Tongue (tissue), 2 donors: ENCODE results near the gene PDYN. TPM values are rescaled to one million over a fixed set of nuclear protein-coding genes. Genes with fewer than 3 reads are reported as not detected.
A peak's percentile ranks its signal among the peaks of the same experiment; 100 is the strongest.
"Not testable (repeated sequence)": the region's sequence is repeated elsewhere in the genome, so short reads cannot be mapped to it uniquely, and the experiment has no call there.

Experiments used
- DNase-seq: peaks from one replicate; pipeline ENCODE4 v3.0.0-alpha.2; 2015
- total RNA-seq: library from RNA; depleted of rRNA; stranded (reverse); fragments of >200 nt; gene quantifications from one replicate; pipeline ENCODE4 v1.2.3, GENCODE V29; 2014

Gene PDYN
- total RNA-seq, result not detected

DNA sequence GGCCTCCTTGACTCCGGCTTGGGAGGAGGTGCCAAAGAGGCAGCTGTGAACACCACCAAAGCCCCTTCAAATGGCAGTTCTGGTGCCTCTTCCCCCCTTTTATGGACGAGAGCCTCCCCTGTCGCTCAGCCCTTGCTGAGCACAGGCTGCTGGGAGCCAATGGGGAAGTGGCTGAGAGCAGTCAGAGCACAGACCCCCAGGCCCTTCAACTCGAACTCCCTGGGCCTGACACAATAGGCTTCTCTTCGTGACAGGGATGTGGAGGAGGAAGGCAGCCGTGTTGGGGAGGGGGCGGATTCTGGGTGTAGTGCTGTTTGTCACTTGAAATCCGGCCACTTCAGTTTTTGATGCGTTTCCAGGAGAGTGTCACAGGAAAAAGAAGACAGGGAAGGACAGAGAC lies at the start of gene PDYN:
TSS of gene PDYN (minus strand) at position 73 of the 400 bp plus-strand sequence. CDS start 10,974 bp downstream, outside the sequence.
- DNase-seq, result no peak

DNA sequence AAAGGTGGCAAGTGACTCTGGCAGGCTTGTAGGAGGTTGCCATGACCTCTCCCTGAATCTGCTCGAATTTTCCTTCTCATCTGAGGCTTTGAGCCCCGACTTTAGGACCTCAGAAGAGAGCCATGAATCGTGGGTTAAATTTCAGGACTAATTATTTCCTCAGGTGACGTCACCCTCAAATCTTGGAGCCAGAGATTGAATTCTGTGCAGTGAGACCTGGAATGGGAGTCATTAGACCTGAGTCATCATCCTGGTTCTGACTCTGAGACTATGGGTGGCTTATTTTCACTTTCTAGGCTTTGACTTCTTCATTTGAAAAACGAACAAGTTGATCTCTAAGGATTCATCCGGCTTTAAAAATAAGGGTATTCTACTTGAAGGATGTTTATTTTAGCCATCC lies 48.5 kb upstream of the PDYN start:
- DNase-seq, result no peak

DNA sequence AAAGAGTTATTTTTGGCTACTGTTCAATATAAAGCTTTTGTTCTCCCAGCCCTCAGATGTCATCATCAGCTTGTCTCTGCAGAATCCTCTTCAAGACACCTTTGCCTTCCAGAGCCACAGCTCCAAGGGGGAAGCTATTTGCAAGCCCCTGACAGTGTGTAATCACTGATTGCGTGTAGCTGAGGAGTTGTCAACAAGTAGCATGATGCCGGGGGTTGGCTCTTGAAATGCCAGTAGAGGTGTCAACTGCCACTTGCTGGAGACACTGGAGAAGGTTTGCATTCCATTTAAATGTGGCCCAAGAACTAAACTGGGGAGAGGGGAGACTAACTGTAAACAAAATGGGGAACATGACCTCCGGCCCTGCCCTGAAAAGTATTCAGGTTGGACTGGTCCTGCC lies 44.3 kb upstream of the PDYN start:
- DNase-seq, result no peak

DNA sequence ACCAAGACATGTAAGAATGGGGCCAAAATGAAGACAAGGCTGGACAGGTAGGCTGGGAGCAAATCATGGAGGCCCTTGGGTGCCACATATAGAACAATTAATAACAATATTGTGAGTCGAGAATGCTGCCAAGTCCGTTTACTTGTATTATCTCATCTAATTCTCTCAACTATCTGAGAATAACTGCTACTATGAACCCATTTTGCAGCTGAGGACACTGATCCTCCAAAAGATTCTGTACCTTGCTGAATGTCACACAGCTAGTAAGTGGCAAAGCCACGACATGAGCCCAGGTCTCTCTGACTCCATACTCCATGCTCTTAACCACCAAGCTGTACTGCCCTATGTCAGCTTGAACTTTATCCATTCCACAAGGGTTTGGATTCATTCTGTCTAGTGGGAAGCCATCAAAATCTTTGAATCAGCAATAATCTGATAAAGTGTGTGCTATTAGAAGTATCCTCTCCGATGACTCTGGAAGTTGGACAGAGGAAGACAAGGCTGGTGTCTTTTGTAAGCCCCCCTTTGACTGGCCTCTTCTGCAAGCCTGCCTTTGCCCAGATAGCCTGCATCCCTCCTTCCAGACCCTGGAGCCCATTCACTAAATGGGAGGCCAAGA lies 43.5 kb upstream of the PDYN start:
- no peak for DNase-seq

DNA sequence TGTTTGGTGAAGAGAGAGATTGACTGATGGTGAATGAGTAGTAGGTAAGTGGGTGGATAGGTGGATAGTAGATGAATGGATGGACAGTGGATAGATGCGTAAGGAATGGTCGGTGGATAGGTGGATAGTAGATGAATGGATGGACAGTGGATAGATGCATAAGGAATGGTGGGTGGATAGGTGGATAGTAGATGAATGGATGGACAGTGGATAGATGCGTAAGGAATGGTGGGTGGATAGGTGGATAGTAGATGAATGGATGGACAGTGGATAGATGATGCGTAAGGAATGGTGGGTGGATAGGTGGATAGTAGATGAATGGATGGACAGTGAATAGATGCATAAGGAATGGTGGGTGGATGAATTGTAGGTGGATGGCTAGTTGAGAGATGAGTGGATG lies 42.5 kb upstream of the PDYN start:
- not testable (repeated sequence) for DNase-seq

DNA sequence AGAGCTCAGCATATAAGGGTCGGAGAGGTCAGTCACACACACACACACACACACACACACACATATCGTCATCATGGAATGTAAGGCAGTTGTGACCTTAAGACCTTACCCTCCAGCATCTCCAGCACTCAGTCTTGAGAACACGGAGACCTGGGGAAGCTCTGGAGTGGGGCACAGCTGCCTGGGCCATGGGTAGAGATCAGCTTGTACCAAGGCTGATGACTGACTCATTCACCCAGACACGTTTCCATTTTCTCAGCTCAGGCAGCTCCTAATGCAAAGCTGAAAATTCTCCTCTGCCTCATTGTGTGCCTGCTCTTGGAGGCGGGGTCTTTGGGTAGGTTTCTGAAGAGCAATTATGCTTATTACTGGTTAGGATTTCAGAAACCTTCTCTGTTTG lies 38.3 kb upstream of the PDYN start:
- no peak for DNase-seq

DNA sequence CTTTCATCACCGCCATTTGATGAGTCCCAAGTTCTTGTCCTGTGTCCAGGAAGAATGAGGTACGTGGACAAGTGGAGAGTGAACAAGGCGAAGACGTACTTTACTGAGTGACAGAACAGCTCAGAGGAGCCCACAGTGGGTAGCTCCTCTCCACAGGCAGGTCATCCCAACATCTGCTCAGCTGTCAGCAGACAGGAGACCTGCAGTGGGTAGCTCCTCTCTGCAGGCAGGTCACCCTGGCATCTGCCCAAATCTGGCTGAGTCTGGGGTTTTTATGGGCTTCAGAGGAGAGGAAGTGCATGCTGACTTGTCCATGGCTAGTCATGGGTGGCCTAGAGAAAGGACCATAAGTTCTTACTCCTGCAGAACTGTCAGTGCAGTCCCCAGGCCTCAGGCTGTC lies 32.7 kb upstream of the PDYN start:
- DNase-seq, result no peak

DNA sequence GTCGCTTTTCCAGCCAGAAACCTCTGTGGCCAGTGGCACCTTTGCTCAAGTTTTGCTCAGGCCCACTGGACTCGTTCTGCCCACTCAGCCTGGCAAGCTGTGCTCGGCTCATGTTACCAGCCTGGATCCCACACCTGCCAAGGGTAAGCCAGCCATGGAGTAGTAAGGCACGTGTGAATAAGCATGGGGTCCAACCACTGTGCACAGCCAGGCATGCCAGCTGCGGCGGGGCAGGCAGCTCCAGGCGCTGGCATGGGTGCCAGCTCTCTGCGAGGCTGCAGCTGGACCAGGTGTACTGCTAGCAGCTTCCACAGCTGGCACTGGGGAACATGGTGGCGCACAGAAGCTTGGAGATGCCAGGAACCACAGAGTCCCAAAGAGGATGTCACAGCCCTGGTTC lies 32.1 kb upstream of the PDYN start:
- no peak for DNase-seq

DNA sequence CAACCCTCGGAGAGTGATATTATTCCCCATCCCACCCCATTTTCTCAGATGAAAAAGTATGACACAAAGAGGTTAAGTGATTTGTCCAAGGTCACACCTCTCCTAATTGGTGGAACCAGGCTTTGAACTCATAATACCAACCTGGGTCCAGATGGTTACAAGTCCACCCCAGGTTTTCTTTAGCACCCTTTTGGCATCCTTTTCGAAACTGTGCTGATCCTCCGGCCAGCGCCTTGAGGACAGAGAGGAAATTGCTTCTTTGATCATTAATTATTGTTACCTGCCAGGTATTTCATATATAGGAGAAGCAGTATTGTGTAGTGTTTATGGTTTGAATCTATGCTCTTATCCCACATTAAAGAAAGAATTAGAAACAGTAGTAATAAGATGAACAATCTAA lies 29.3 kb upstream of the PDYN start:
- DNase-seq, result no peak

DNA sequence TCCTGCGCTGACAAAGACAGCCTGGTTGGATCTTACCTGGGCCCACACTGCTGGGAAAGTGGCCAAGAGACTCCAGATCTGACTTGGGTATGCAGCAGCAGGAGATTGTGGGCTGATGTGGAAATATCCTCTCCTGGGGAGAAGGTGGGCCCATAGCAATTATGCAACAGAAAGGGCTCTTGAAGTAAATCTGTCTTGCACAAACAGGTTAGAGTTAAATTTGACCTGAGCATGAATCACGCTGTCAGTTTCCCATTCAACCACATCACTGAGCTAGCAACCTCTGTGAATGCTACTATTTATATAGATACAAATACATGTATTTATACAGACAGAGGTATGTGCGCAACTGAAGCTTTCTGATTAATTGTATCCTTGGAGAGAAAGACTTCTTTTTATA lies 28.3 kb upstream of the PDYN start:
- no peak for DNase-seq

DNA sequence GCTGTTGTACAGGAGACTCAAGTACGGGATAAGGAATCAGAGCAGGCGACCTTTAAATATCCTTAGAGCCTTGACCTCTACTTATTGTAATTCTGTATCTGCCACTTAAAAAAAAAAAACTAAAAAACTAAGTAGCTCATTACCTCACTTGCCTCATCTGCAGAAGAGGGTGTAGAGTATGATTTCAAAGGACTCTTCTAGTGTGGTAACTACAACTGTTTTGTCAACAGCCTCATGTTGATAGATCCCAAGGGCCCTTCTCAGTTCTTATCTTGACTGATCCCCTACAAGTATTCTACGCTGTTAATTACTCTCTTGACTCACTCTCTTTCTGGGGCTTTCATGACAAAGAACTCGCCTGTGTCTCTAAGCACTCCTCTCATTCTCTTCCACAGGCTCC lies 16.7 kb upstream of the PDYN start:
- no peak for DNase-seq

DNA sequence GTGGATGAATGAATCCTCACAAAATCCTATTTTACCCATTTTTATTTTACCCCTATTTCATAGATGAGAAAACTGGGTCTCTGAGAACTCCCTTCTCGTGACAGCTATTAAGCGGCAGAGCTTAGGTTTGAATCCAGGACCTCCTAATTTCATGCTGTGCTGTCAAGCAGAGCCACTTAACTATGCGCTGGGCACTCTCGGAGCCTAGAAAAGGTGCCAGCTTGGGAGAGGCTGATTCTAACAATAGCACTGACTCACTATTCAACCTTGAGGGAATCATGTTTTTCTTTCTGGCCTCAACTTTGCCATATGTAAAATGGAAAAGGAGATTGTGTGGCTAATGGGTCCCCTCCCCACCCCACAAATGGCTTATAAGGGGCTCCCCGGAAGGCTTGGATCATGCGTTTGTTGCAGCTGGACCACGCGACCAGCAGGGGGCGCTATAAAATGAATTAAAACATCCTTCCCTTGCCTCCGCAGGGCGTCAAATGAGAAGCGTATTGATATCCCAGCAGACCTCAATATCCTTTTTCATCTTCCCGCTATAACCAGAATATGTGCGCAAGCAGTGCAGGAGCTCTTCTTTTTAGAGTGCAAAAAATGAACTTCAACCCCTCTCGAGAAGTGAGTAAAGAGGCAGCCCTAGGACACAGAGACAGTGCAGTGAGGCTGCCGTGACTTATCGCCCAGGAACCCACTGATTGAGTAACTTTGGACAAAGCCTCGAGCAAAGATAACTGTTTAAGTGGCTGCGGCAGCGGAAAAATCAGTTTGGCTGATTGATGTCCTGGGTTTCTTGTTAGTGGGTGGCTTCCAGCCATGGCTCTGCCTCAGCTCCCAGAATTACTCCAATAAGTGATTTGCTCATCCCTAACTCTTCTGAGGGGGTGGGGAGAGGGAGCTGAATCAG lies 12.8 kb upstream of the PDYN start:
- peak; percentile 49 for DNase-seq

DNA sequence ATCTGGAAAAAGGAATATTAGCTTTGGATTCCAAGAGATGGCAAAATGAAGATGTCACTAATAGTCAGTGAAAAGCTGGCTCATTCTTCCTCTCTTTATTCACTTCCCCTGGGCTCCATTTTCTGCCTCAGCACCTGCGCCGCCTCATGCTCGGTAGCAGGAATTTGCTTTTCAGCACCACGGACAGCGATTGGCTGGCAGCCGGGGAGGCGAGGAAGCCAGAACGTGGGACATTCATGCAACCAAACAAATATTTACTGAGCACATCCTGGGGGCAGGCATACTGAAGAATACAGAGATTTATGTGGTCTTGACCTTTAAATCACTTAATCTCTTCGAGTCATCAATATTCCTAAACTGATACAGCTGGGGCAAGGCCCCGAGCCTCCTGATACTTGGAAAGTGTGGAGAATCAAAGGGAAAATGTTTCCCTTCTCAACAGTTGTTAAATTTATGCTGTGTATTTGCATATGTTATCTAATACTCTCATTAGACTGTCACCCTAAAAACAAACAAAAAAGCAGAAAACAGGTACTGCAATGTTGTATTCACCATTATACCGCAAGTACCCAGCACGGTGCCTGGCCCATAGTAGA lies 12.1 kb upstream of the PDYN start:
- peak; percentile 88 for DNase-seq

DNA sequence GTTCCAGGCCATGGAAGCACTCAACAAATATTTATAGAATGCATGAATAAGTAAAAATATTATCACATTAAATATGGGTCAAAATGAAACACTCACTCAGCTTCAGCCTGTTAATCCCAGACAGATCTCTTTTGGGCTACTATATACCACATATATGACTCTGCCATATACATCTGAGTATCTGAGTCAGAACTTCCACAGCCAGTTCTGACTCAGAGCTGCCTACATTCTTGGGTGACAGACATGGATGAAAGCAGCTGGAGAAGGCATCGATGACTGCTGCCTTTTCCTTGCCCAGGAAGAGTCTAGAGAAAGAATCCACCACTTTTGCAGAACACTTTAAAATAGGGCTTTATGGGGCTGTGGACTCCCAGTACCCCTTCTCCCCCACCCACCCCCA lies 11.5 kb upstream of the PDYN start:
- DNase-seq, result no peak

DNA sequence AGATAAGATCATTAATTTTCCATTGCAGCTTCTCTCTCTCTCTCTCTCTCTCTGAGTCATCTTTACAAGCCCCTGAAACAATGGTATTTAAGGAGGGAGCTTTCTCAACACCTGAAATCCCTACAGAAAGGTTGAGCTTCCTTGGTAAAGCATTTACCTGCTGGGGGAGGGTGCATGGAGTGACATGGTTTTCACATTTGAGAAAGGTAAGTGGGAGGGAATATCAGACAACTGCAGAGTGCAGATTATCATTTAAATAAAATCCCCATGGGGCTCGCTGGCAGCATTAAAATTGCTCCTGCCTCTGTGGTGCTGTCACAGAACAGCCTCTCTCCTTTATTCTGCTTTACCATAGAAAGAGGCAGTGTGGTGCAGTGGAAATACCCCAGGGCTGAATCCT lies 10.3 kb upstream of the PDYN start:
- DNase-seq, result no peak

DNA sequence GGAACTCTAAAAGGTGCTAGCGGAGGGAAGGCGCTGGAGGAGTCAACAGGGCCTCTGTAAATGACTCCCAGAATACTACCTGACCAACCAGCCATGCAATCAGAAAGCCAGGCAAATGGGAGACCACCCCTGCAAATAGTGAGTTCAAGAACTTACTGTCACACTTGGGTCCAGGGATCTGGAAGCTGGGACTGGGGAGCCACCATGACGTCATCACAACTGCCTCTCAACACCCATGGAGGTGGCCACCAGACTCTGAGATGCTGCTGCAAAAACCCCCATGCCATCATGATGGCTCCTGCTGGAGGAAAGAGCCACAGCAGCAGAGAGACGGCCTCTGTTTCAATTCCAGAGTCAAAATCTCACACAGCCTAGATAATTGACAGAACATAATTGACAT lies 8.5 kb upstream of the PDYN start:
- no peak for DNase-seq

DNA sequence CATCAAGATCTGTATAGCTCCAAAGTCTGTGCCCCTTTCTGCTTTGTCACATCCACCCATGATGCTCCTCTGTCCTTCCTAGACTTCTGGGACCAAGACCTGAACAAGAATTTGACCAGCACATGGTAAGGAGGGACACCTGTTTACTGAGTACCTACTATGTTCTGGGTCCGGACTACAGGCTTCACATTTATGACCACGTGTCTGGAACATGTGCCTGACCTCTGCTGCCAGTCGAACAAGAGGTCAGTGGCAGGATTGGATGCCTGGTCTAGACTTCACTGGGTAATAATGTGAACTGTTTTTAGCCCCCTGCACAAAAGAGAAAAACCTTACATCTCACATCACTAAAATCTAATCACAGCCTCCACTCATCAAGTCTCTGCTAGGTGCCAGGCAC lies 7.3 kb upstream of the PDYN start:
- no peak for DNase-seq

DNA sequence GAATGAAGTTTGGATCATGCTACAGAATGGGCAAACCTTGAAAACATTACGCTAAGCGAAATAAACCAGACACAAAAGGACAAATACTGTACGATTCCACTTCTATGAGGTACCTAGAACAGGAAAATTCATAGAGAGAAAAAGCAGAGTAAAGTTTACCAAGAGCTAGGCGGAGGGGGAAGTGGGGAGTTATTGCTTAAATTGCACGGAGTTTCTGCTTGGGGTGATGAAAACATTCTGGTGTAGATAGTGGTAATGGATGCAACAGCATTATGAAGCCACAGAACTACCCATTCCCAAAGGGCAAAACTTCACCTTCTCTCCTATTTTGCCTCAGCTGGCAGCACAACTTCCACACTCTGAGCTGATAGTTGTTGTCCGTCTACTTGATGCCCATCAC lies 6.4 kb upstream of the PDYN start:
- DNase-seq, result no peak

DNA sequence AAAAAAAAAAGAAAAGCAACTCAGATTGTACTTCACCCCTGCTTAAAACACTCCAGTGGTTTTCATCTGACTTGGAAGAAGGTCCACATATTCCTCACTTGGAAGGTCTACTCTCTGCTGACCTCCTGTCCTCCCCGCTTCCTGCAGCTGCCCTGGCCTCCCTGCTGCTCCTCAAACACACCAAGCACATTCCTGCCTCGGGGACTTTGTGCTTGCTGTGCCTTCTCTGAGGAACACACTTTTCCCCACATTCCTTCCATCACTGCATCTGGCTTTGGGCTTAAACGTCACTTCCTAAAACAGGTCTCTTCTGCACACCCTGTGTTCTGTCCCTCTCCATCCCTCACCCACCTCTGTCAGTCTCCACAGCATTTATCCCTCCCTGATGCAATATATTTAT lies 4.9 kb upstream of the PDYN start:
- DNase-seq, result no peak

DNA sequence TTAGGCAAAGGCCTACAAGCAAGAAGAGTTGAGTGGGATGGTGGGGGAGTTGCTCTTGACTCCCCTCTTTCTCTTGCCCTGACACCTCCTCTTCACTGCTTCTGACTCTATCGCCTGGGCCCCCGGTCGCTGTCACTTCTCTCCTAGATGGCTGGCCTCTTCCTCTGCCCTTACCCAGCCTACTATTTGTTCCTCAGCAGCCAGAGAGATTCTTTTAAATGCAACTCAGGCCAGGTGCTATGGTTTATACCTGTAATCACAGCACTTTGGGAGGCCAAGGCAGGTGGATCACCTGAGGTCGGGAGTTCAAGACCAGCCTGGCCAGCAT lies 4.3 kb upstream of the PDYN start:
- no peak for DNase-seq

DNA sequence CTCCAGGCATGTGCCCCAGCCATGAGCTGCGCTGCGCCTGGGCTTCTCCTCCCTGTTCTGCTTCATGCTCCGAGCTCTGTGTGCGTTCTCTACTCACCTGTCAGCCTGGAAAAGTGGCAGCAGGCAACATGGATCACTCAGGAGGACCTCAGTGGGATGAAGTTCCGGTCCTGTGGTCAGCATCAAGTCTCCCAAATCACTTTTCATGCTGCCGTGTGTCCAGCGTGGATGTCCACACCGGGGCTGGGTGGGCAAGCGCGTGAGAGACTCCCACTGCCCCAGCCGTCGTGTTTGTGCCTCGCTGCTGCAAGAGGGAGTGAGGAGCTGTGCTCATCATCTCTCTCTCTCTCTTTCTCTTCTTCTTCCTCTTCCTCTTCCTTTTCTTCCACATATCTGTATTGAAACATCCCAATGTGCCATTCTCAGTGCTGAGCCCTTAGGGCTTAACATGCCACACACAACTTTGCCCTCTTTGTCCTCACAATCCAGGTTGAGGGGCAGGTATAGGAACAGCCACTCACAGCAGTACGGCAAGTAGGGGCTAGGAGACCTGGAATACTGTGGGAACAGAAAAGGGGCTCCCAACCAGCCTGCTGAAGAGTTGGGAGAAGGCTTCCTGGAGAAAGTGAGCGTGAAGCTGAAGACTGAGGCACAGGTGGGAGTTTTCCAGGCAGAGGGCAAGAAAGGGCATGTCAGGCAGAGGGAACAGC lies 3.8 kb upstream of the PDYN start:
- no peak for DNase-seq

DNA sequence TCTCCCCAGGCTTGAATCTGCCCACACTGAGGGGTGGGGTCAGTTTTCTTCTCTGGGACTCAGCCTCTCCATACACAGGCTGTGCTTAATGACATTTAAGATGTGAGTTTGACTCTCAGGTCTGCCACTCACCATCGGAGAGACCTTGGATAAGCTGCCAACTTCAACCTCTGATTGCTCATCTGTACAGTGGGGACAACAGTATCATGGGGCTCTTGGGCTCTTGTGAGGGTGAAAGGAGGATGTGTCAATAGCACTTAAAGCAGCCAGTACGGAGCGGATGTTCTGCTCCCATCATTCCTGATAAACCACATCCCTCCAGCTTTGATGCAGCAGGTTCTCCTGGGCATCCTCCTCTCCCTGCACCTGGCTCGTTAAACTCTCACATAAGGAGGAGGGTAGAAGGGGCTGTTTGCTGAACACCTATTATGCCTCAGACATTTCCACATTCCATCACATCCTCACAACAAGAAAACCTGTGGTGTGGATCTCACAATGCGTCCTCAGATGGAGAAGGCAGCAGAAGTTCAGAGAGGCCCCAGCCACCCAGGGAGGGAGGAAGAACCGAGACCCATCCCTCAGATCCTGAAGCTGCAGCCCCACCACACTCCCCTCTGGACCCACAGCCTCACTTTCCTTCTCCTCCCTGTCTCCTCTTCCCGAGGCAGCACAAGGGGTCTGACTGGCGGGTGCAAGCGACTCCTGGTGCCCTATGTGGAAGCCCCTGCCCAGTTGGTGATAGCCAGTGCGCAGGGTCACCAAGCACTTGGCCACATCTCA lies 1.9 kb upstream of the PDYN start:
- DNase-seq, result no peak
